ENCODE measurements around the gene C10orf71.

DNA sequence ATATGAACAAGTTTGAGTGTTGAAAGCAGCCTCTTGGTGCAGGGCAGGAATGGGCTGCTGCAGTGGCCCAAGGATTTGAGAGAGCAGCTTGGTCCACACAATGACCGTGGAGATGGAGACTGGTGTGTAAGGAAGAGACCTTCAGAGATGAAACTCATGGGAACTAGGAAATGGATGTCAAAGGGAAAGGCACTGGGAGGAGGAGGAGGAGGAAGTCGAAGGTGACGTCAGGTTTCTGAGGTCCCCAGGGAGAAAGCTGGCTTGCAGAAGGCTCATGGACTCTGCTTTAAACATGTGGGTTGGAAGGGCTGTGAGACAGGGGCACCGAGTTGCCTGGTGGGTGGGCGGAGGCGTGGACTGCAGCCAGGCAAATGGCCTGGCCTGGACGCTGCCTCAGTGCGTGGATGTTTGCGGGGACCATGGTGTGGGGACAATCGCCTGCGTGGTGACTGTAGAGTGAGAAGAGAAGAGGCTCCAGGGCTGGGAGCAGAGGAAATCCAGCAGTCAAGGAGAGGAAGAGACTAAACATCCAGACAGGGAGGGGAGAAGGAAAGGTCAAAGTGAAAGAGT, 14.6 kb downstream of the C10orf71 start:
- no peak for TF ChIP-seq GATA2 (IDR thresholded peaks at IDR 0.05; ENCODE audit: low read depth, low read length)
- no peak for TF ChIP-seq GATA3 (IDR thresholded peaks at IDR 0.05; ENCODE audit: low read depth, low read length)

All from SH-SY5Y (cell line).